Astrocyte of the hippocampus (primary cell): ENCODE measurements around the gene CCDC87.
A peak's percentile ranks its signal among the peaks of the same experiment; 100 is the strongest.
"Not testable (repeated sequence)": the region's sequence is repeated elsewhere in the genome, so short reads cannot be mapped to it uniquely, and the experiment has no call there.

Source experiments
- DNase-seq: peaks from one replicate; pipeline ENCODE4 v3.0.0; 2011; ENCODE audit warnings: low read depth, low spot score

Gene CCDC87

GRCh38 chr11:66557733-66558326 is 35.0 kb downstream of the CCDC87 start:
- no peak for DNase-seq

GRCh38 chr11:66556086-66556485 is 36.8 kb downstream of the CCDC87 start:
- DNase-seq, result no peak

GRCh38 chr11:66555416-66555815 is 37.4 kb downstream of the CCDC87 start:
- DNase-seq, result no peak

GRCh38 chr11:66554602-66555001 is 38.3 kb downstream of the CCDC87 start:
- no peak for DNase-seq

GRCh38 chr11:66550887-66551286 is 42.0 kb downstream of the CCDC87 start:
- no peak for DNase-seq

- DNase-seq, result no peak
These were observed 43.2 kb downstream of the CCDC87 start for GRCh38 chr11:66549696-66550095.

GRCh38 chr11:66548774-66549630 is 43.9 kb downstream of the CCDC87 start:
- DNase-seq, result no peak

- no peak for DNase-seq
These were observed 44.8 kb downstream of the CCDC87 start for GRCh38 chr11:66548041-66548440.

- no peak for DNase-seq
These were observed 45.2 kb downstream of the CCDC87 start for GRCh38 chr11:66547662-66548009.

- DNase-seq, result no peak
These were observed 45.7 kb downstream of the CCDC87 start for GRCh38 chr11:66546966-66547661.

- no peak for DNase-seq
These were observed 46.4 kb downstream of the CCDC87 start, which contains the start of gene ACTN3 for GRCh38 chr11:66546368-66546965. Gene ACTN3 (plus strand): TSS chr11:66546903. CDS start chr11:66546938, 35 bp downstream.

- peak; percentile 99 for DNase-seq
These were observed 47.0 kb downstream of the CCDC87 start, which contains the start of gene ZDHHC24 for GRCh38 chr11:66545701-66546367. Gene ZDHHC24 (minus strand): TSS chr11:66546048. CDS start chr11:66546003, 45 bp downstream.

GRCh38 chr11:66544952-66545351 is 47.9 kb downstream of the CCDC87 start:
- not testable (repeated sequence) for DNase-seq

- peak; percentile 83 for DNase-seq
These were observed 49.4 kb downstream of the CCDC87 start for GRCh38 chr11:66543263-66544107.

- DNase-seq, result peak; percentile 26
These were observed 50.5 kb downstream of the CCDC87 start for GRCh38 chr11:66542362-66542761.

GRCh38 chr11:66541892-66542291 is 51.0 kb downstream of the CCDC87 start:
- DNase-seq, result no peak

- not testable (repeated sequence) for DNase-seq
These were observed 52.3 kb downstream of the CCDC87 start for GRCh38 chr11:66540598-66540997.
